GM19043 (cell line): Measurements from ENCODE around the gene E2F2.

Experiments used
- ATAC-seq: cut with Tn5 transposase; IDR thresholded peaks from one replicate; pipeline ENCODE4 v1.9.1; 2021; ENCODE audit warnings: low read depth; ENCODE audit not compliant: unreplicated experiment

The E2F2 gene

DNA sequence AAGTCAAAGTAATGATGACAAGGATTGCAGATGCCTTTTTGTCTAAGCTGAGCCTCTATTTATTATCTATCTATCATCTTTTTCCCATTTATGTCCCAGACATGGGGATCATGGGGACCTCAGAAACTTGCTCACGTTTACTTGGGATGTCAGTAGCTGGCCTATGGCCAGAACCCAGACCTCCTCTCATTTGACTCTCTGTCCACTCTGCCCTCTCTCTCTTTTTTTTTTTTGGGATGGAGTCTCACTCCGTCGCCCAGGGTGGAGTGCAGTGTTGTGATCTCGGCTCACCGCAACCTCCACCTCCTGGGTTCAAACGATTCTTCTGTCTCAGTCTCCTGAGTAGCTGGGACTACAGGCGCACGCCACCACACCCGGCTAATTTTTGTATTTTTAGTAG is 32.0 kb upstream of the E2F2 start:
- no peak for ATAC-seq

- ATAC-seq, result no peak
Measured at GRCh38 chr1:23562137-23562876, 31.3 kb upstream of the E2F2 start.

- ATAC-seq, result no peak
Measured at GRCh38 chr1:23561813-23562100, 30.7 kb upstream of the E2F2 start.

- ATAC-seq, result no peak
Measured at GRCh38 chr1:23561076-23561812, 30.2 kb upstream of the E2F2 start.

- no peak for ATAC-seq
Measured at GRCh38 chr1:23559985-23560741, 29.1 kb upstream of the E2F2 start.

DNA sequence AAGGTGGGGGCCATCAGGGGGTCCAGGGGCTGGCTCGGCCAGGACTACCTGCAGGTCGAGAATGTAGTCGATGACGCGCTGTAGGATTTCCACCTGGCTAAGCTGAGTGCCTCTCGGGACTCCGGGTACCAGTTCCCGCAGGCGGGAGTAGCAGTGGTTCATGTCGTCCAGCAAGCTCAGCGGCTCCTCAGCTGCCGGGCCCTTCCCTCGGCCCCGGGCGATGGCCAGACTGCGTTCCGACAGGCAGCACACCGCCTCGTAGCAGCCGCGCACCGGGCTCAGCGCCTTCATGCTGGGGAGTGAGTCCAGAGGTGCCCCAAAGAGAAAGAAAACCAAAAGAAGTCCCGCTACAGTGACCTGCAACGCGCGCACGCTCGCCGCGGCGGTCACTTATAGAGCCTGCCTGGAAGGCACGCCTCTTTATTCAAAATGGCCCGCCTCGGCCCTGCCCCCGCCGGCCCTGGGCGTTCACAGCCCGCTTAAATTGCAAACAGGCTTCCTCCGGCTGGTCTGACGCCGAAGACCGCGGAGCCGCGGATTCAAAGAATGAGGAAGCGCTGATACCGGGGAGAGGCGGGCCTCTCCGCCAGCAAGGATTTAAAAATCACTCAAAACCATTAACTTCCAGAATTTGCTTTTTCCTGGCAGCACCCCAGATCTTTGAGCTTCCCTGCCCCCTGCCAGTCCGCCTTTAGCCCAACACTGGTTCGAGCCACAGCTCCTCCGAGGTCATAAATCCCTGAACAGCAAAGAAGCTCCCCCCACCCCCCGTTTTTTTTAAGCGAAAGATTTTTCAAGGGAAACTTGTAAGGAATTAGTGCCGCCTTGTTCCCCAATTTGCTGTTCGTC is 28.3 kb upstream of the E2F2 start, which contains the start of gene ID3:
ID3 (minus strand) TSS at position 366 of the 849 bp plus-strand sequence; CDS start at position 291, 75 bp downstream.
- ATAC-seq, result peak; percentile 70

- ATAC-seq, result no peak
Measured at GRCh38 chr1:23558872-23559135, 27.8 kb upstream of the E2F2 start.

- ATAC-seq, result no peak
Measured at GRCh38 chr1:23558140-23558871, 27.3 kb upstream of the E2F2 start.

DNA sequence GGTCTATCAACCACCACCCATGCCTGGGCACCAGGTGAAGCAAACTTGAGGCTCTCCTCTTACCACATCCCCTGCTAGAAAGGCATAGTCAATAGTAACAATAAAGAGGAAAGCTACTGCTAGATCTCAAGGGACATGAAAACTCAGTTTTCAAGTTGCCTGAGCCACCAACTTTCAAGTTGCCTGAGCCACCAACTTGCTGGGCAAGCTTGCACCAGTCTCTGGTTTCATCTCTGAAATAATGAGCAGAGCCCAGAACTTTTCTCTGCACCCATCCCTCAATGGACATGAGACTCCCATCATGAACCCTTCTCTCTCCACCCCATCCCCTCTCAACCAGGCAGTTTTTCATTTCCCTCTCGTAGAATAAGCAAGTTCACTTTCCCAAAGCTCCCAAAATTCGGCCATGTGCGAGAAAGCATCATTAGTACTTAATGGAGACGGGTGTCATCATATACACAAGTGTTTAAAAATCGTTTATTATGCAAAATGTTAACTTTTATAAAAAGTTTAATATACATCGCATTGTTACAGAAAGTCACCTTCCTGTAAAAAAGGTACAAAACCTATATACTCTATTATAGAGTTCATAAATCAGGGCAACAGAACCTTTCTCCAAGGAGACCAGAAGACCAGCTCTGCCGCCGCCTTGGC is 26.6 kb upstream of the E2F2 start:
- ATAC-seq, result no peak

GRCh38 chr1:23556635-23557470 is 25.8 kb upstream of the E2F2 start:
- ATAC-seq, result no peak

DNA sequence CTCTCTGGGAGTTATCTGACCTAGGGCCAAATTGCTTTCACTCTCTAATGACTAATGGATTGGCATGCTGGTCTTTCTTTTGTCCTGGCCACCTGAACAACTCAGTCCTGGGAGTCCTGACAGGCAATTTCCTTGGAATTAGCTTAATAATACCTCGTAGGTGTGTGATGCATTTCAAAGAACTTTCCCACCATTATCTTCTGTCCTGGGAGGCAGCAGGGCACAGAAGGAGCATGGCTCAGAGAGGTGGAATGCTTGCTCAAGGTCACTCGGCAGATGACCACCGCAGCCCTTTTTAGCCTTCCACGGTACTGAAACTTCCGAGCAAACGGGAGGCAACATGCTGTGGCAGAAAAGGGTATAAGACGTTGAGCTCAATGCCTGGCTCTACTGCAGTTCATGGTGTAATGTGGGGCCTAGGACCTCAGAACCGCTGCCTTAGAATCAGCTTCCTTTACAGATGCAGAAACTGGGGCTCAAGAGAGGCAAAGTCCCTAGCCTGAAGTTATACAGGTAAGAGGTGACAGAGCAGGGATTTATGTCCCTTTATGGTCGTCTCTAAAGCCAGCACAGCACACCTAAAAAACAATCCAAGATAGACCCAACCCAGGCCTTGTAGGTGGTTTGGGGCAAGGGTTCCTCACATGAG is 25.1 kb upstream of the E2F2 start:
- ATAC-seq, result no peak

- ATAC-seq, result no peak
Measured at GRCh38 chr1:23555270-23555985, 24.4 kb upstream of the E2F2 start.

GRCh38 chr1:23554481-23555269 is 23.6 kb upstream of the E2F2 start:
- ATAC-seq, result peak; percentile 47

- no peak for ATAC-seq
Measured at GRCh38 chr1:23554127-23554480, 23.1 kb upstream of the E2F2 start.

DNA sequence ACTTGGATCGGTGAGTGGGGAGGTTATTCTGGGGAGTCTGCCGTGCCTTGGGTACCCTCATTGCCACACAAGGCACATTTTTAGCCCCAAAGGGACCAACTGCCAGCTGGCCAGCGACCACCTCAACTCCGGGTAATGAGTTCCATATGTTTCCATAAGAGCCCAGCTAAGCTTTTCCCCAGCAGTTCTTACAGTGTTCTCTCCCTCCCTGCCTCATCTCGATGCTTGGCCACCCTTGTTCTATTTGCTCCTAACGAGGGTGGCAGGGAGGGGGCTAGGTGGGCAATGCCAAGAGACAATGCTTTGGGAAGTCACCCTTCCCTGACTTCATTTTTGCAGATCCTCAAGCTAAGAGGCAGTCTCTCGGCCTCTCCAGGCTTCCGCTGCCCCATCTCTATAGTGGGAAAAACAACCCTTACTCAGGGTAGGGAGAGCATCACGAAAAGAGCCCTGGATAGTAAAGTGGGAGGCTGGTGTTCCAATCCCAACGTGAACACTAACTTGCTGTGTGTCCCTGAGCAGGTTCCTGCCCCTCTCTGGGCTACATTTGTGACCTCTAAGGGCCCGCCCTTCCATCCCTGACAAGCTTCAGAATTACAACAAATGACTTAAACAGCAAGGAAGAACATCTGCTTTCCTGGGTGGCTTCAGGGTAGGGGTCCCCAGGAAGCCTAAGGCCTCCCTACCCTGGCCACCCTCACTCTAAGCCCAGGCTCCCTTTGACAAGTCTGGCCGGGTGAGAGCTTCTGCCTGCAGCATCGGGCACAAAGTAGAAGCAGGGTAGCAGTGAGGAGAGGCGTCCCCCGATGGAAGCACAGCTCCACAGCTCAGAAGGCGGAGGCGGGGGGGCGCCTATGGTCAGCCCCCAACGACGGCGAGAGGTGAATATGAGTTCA is 22.4 kb upstream of the E2F2 start:
- no peak for ATAC-seq

DNA sequence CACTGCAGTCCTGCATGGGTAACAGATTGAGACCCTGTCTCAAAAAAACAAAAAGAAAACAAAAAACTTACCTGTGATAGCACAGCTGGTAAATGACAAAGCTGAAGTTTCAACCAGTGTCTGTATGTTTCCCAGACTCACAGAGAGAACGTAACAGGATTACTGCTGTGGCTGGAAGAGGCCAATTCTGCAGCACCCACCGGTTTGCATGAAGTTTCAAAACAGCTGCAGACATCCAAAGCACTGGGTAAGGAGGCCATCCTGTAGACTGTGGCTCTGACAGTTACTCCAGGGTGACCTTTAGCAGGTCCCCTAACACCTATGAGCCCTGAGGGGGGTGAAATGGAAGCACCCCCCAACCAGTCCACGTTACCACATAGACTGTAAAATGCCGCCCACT is 20.8 kb upstream of the E2F2 start:
- no peak for ATAC-seq
